SJSA1 (cell line): ENCODE data around the gene PIK3CB. TPM values are rescaled to one million over a fixed set of nuclear protein-coding genes. Genes with fewer than 3 reads are reported as not detected.
A peak's percentile ranks its signal among the peaks of the same experiment; 100 is the strongest.
"Not testable (repeated sequence)": the region's sequence is repeated elsewhere in the genome, so short reads cannot be mapped to it uniquely, and the experiment has no call there.

Experiments used
- DNase-seq, 2 experiments: peaks; one replicate each; pipeline ENCODE4 v3.0.0-alpha.2; 2015 to 2020; ENCODE audit warnings: low spot score in 2 of 2, low read depth in 1 of 2
- H3K27ac ChIP-seq: fragments of 250-450 bp; sonication (Bioruptor Pico); 2 replicates; pipeline ENCODE4 v1.5.1; 2020; ENCODE audit warnings: mild to moderate bottlenecking, moderate library complexity
- H3K27me3 ChIP-seq: fragments of 250-450 bp; sonication (Bioruptor Pico); replicated peaks from 2 replicates; pipeline ENCODE4 v1.5.1; 2020; ENCODE audit warnings: mild to moderate bottlenecking, moderate library complexity
- H3K36me3 ChIP-seq: fragments of 250-450 bp; sonication (Bioruptor Pico); 2 replicates; pipeline ENCODE4 v1.5.1; 2020; ENCODE audit warnings: mild to moderate bottlenecking
- H3K4me1 ChIP-seq: fragments of 250-450 bp; sonication (Bioruptor Pico); replicated peaks from 2 replicates; pipeline ENCODE4 v1.6.1; 2021; ENCODE audit warnings: mild to moderate bottlenecking
- H3K4me3 ChIP-seq: fragments of 250-450 bp; sonication (Bioruptor Pico); 2 replicates; pipeline ENCODE4 v1.5.1; 2020; ENCODE audit warnings: mild to moderate bottlenecking
- H3K9me3 ChIP-seq: fragments of 250-450 bp; sonication (Bioruptor Pico); replicated peaks from 2 replicates; pipeline ENCODE4 v1.5.1; 2020; ENCODE audit warnings: mild to moderate bottlenecking
- total RNA-seq: library from RNA; depleted of rRNA; stranded (reverse); fragments of >200 nt; shearing (Covaris generic); gene quantifications from 2 replicates; pipeline ENCODE4 v1.2.3, GENCODE V29; 2014

The PIK3CB gene
- total RNA-seq, 1 experiment from 2014 or later: 7.3 TPM

DNA sequence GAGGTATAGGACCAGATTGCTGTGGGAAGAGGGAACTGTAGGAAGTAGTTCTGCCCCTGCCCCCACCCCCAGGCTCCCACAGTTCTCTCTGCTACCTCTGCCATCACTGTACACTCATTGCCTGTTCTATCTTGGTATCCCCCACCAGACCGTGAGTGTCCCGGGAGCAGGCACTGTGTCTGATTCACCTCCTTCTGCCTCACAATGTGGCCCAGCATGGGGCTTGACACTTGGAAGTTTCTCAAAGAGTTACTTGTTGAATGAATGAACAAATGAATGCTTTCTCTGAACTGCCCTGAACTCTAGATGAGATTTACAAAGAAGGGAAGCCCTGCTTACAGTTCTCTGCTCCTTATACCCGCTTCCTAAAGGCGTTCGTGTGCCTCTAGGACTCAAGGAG lies 27.1 kb upstream of the PIK3CB start:
- H3K9me3 ChIP-seq: no peaks in the 10 kb centered on the region
- no peak overlapping the region for H3K4me3 ChIP-seq
- no peak for DNase-seq
- no peaks in the 10 kb centered on the region for H3K27me3 ChIP-seq
- H3K27ac ChIP-seq: no peak overlapping the region
- H3K36me3 ChIP-seq: no peaks in the 10 kb centered on the region
- peaks cover 12% of the 10 kb centered on the region for H3K4me1 ChIP-seq

GRCh38 chr3:138856799-138857198 lies 22.1 kb upstream of the PIK3CB start:
- no peak overlapping the region for H3K27ac ChIP-seq
- no peaks in the 10 kb centered on the region for H3K27me3 ChIP-seq
- no peaks in the 10 kb centered on the region for H3K9me3 ChIP-seq
- no peak overlapping the region for H3K4me3 ChIP-seq
- no peaks in the 10 kb centered on the region for H3K36me3 ChIP-seq
- no peaks in the 10 kb centered on the region for H3K4me1 ChIP-seq
- no peak for DNase-seq

- H3K4me1 ChIP-seq: 0 out of 2 replicates have a peak, but pooled peaks cover 3% of the 10 kb centered on the region
- H3K27me3 ChIP-seq: no peaks in the 10 kb centered on the region
- no peaks in the 10 kb centered on the region for H3K9me3 ChIP-seq
- H3K27ac ChIP-seq: no peak overlapping the region
- DNase-seq: no peak
- no peak overlapping the region for H3K4me3 ChIP-seq
- H3K36me3 ChIP-seq: no peaks in the 10 kb centered on the region
Observed at GRCh38 chr3:138854940-138855339, 20.2 kb upstream of the PIK3CB start.

DNA sequence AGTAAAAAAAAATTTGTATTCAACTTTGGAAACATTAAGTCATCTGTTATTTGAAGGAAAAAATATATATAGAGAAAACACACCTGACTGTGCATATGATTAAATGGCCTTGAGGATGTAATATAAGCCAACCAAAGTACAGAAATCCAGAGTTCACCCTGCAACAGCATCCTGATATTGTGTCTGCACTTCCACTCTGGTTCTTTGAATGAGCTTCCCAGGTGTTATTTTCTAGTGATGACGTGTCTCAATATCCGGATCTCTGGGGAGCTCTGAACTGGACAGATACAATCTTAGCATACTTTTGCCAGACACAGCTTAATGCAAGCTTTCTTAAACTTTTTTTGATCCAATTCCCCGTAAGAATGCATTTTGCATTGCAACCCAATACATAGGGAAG lies 19.5 kb upstream of the PIK3CB start:
- Histone ChIP-seq H3K27ac (no peak overlapping the region), H3K4me3 (no peak overlapping the region), H3K36me3 (no peaks in the 10 kb centered on the region), H3K9me3 (no peaks in the 10 kb centered on the region), H3K4me1 (0 out of 2 replicates have a peak, but pooled peaks cover 4% of the 10 kb centered on the region), H3K27me3 (no peaks in the 10 kb centered on the region)
- DNase-seq: no peak

GRCh38 chr3:138850151-138850550 lies 15.4 kb upstream of the PIK3CB start:
- no peaks in the 10 kb centered on the region for H3K27me3 ChIP-seq
- 0 out of 2 replicates have a peak, but pooled peaks cover 4% of the 10 kb centered on the region for H3K4me1 ChIP-seq
- DNase-seq: peak; percentile 16 to 52
- no peaks in the 10 kb centered on the region for H3K36me3 ChIP-seq
- H3K27ac ChIP-seq: no peak overlapping the region
- no peaks in the 10 kb centered on the region for H3K9me3 ChIP-seq
- no peak overlapping the region for H3K4me3 ChIP-seq

GRCh38 chr3:138849222-138849940 lies 14.7 kb upstream of the PIK3CB start:
- H3K4me1 ChIP-seq: 0 out of 2 replicates have a peak, but pooled peaks cover 4% of the 10 kb centered on the region
- no peaks in the 10 kb centered on the region for H3K36me3 ChIP-seq
- no peaks in the 10 kb centered on the region for H3K27me3 ChIP-seq
- H3K27ac ChIP-seq: no peak overlapping the region
- DNase-seq: no peak
- H3K9me3 ChIP-seq: no peaks in the 10 kb centered on the region
- no peak overlapping the region for H3K4me3 ChIP-seq

GRCh38 chr3:138848696-138849095 lies 14.0 kb upstream of the PIK3CB start:
- H3K36me3 ChIP-seq: no peaks in the 10 kb centered on the region
- no peak overlapping the region for H3K4me3 ChIP-seq
- no peaks in the 10 kb centered on the region for H3K27me3 ChIP-seq
- no peaks in the 10 kb centered on the region for H3K9me3 ChIP-seq
- 0 out of 2 replicates have a peak, but pooled peaks cover 4% of the 10 kb centered on the region for H3K4me1 ChIP-seq
- H3K27ac ChIP-seq: no peak overlapping the region
- DNase-seq: no peak

GRCh38 chr3:138846824-138847223 lies 12.1 kb upstream of the PIK3CB start:
- not testable (repeated sequence) for H3K27ac ChIP-seq, H3K27me3 ChIP-seq, H3K36me3 ChIP-seq, H3K4me1 ChIP-seq, H3K9me3 ChIP-seq, DNase-seq, H3K4me3 ChIP-seq

- Histone ChIP-seq H3K27me3 (no peaks in the 10 kb centered on the region), H3K27ac (no peak overlapping the region), H3K9me3 (no peaks in the 10 kb centered on the region), H3K4me1 (0 out of 2 replicates have a peak, but pooled peaks cover 4% of the 10 kb centered on the region), H3K36me3 (no peaks in the 10 kb centered on the region), H3K4me3 (no peak overlapping the region)
- DNase-seq: no peak
Observed at GRCh38 chr3:138846262-138846791, 11.6 kb upstream of the PIK3CB start.

DNA sequence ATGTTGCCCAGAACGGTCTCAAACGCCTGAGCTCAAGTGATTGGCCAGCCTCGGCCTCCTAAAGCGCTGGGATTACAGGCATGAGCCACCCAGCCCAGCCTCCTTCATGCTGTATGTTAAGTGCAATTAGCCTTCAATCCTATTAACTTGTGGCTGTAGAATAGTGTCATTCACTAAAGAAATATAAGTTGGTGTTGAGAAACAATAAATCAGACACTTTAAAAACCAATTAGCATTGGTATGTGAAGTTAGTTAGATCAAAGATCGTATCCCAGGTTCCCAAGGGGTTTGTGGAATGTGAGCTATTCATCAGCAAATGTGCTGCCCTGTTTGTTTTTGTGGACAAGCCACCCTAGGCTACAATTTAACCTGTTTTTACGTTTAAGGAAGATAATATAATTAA lies 11.0 kb upstream of the PIK3CB start:
- Histone ChIP-seq H3K9me3 (no peaks in the 10 kb centered on the region), H3K27me3 (no peaks in the 10 kb centered on the region), H3K4me3 (no peak overlapping the region), H3K36me3 (no peaks in the 10 kb centered on the region), H3K4me1 (0 out of 2 replicates have a peak, but pooled peaks cover 4% of the 10 kb centered on the region), H3K27ac (no peak overlapping the region)
- no peak for DNase-seq

DNA sequence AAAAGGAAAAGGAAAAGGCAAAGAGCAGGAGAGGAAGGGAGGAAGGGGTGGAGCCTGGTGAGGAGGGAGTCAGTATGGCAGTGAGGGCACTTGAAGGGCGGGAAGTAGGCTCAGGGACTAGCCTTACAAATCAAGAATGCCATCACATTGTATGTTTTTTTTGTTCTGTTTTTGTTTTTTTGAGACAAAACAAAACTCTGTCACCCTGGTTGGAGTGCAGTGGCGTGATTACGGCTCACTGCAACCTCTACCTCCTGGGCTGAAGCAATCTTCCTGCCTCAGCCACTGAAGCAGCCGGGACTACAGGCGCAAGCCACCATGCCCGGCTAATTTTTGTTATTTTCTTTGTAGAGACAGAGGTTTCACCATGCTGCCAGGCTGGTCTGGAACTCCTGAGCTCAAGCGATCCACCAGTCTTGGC lies 10.5 kb upstream of the PIK3CB start:
- DNase-seq: no peak
- H3K36me3 ChIP-seq: no peaks in the 10 kb centered on the region
- H3K9me3 ChIP-seq: no peaks in the 10 kb centered on the region
- H3K27ac ChIP-seq: no peak overlapping the region
- no peaks in the 10 kb centered on the region for H3K27me3 ChIP-seq
- H3K4me3 ChIP-seq: no peak overlapping the region
- 0 out of 2 replicates have a peak, but pooled peaks cover 3% of the 10 kb centered on the region for H3K4me1 ChIP-seq

DNA sequence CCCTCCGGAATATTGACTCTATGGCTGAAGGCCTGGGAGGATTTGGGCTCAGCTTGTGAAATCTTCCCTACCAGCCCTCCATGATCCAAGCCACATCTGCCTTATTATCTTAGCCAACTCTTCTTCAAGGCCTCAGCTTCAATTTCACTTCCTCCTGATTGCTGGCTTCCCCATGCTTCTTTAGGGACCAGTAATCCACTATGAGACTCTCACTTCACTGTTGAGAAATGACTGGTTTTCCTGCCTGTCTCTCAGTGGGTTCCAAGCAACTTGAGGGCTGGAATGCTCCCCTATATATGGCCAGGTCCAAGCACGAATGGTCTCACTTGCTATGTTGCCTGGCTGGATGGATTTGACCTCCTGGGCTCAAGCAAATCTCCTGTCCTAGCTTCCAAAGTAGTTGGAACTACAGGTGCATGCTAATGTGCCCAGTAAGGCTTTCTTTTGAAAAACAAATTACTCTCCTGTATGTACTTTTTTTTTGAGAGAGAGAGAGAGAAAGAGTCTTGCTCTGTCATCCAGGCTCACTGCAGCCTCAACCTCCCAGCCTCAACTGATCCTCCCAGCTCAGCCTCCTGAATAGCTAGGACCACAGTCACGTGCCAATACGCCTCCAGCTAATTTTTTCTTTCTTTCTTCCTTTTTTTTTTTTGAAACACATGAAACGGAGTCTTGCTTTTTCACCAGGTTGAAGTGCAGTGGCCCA lies 7.9 kb upstream of the PIK3CB start:
- Histone ChIP-seq H3K4me1 (no peaks in the 10 kb centered on the region), H3K4me3 (no peak overlapping the region), H3K27ac (no peak overlapping the region), H3K36me3 (no peaks in the 10 kb centered on the region), H3K9me3 (no peaks in the 10 kb centered on the region), H3K27me3 (no peaks in the 10 kb centered on the region)
- no peak for DNase-seq

DNA sequence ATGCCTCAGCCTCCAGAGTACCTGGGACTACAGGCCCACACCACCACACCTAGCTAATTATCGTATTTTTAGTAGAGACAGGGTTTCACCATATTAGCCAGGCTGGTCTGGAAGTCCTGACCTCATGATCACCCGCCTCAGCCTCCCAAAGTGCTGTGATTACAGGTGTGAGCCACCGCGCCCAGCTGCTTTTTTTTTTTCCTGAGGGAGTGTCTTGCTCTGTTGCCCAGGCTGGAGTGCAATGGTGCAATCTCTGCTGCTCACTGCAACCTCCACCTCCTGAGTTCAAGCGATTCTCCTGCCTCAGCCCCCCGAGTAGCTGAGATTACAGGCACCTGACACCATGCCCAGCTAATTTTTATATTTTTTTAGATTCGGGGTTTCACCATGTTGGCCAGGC lies 3.7 kb upstream of the PIK3CB start:
- not testable (repeated sequence) for H3K9me3 ChIP-seq, H3K27me3 ChIP-seq, DNase-seq, H3K4me3 ChIP-seq, H3K36me3 ChIP-seq, H3K27ac ChIP-seq
- peaks cover 13% of the 10 kb centered on the region for H3K4me1 ChIP-seq

GRCh38 chr3:138835846-138836245 lies 1.1 kb upstream of the PIK3CB start:
- not testable (repeated sequence) for DNase-seq, H3K9me3 ChIP-seq, H3K27me3 ChIP-seq, H3K36me3 ChIP-seq, H3K27ac ChIP-seq, H3K4me3 ChIP-seq
- peaks cover 15% of the 10 kb centered on the region for H3K4me1 ChIP-seq
